22Rv1 (cell line): ENCODE results near the gene PABPC3.

ENCODE experiments used
- ZFX ChIP-seq: fragments of 450-650 bp; IDR thresholded peaks from 2 replicates; pipeline ENCODE4 v1.6.1; 2017; ENCODE audit warnings: antibody characterized with exemption, borderline replicate concordance
- TF ChIP-seq, protein P1 (sequence below): fragments of 450-650 bp; IDR thresholded peaks from 2 replicates; pipeline ENCODE4 v1.5.1; 2017; ENCODE audit warnings: mild to moderate bottlenecking

DNA sequence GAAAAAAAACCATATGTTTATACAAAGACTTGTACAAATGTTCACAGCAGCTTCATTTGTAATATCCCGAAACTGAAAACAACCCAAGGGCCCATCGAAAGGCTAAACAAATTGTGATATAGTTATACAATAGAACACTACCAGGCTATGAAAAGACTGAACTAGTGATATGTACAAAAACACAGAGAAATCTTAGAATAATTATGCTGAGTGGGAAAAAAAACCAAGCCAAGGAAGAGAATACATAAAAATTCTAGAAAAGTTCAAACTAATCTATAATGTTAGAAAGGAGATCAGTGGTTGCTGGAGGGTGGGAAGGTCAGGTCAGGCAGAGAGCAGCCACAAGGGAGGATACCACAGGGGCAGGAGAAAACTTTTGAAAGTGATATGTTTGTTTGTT is 7.8 kb downstream of the PABPC3 start:
- TF ChIP-seq, protein P1, sequence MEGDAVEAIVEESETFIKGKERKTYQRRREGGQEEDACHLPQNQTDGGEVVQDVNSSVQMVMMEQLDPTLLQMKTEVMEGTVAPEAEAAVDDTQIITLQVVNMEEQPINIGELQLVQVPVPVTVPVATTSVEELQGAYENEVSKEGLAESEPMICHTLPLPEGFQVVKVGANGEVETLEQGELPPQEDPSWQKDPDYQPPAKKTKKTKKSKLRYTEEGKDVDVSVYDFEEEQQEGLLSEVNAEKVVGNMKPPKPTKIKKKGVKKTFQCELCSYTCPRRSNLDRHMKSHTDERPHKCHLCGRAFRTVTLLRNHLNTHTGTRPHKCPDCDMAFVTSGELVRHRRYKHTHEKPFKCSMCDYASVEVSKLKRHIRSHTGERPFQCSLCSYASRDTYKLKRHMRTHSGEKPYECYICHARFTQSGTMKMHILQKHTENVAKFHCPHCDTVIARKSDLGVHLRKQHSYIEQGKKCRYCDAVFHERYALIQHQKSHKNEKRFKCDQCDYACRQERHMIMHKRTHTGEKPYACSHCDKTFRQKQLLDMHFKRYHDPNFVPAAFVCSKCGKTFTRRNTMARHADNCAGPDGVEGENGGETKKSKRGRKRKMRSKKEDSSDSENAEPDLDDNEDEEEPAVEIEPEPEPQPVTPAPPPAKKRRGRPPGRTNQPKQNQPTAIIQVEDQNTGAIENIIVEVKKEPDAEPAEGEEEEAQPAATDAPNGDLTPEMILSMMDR = no peak
- TF ChIP-seq ZFX = no peak
